ENCODE measurements around the gene UNC13C. TPM values are rescaled to one million over a fixed set of nuclear protein-coding genes. Genes with fewer than 3 reads are reported as not detected.

UNC13C gene
- total RNA-seq, 4 donors from 2014 or later = 0.17 to 0.44 TPM; not detected in 2

- TF ChIP-seq, protein P1, sequence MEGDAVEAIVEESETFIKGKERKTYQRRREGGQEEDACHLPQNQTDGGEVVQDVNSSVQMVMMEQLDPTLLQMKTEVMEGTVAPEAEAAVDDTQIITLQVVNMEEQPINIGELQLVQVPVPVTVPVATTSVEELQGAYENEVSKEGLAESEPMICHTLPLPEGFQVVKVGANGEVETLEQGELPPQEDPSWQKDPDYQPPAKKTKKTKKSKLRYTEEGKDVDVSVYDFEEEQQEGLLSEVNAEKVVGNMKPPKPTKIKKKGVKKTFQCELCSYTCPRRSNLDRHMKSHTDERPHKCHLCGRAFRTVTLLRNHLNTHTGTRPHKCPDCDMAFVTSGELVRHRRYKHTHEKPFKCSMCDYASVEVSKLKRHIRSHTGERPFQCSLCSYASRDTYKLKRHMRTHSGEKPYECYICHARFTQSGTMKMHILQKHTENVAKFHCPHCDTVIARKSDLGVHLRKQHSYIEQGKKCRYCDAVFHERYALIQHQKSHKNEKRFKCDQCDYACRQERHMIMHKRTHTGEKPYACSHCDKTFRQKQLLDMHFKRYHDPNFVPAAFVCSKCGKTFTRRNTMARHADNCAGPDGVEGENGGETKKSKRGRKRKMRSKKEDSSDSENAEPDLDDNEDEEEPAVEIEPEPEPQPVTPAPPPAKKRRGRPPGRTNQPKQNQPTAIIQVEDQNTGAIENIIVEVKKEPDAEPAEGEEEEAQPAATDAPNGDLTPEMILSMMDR (IDR thresholded peaks at IDR 0.05; ENCODE audit: low read depth) = no peak
Observed at GRCh38 chr15:54410481-54410880, 432.2 kb downstream of the UNC13C start.

GRCh38 chr15:54424171-54424570, 445.9 kb downstream of the UNC13C start:
- TF ChIP-seq, protein P1 (IDR thresholded peaks at IDR 0.05; ENCODE audit: low read depth) = no peak

- TF ChIP-seq, protein P1 (IDR thresholded peaks at IDR 0.05; ENCODE audit: low read depth) = no peak
Observed at GRCh38 chr15:54428596-54428995, 450.4 kb downstream of the UNC13C start.

- TF ChIP-seq, protein P1 (IDR thresholded peaks at IDR 0.05; ENCODE audit: low read depth) = no peak
Observed at GRCh38 chr15:54456413-54456812, 478.2 kb downstream of the UNC13C start.

- TF ChIP-seq, protein P1 (IDR thresholded peaks at IDR 0.05; ENCODE audit: low read depth) = no peak
Observed at GRCh38 chr15:54462511-54462913, 484.3 kb downstream of the UNC13C start.

GRCh38 chr15:54481819-54482218, 503.6 kb downstream of the UNC13C start:
- TF ChIP-seq, protein P1 (IDR thresholded peaks at IDR 0.05; ENCODE audit: low read depth) = no peak

GRCh38 chr15:54482251-54482650, 504.0 kb downstream of the UNC13C start:
- TF ChIP-seq, protein P1 (IDR thresholded peaks at IDR 0.05; ENCODE audit: low read depth) = no peak
